Measurements from ENCODE around the gene MYH14. TPM values are rescaled to one million over a fixed set of nuclear protein-coding genes. Genes with fewer than 3 reads are reported as not detected.

The MYH14 gene
- total RNA-seq, 1 experiment from 2014 or later = 0.84 TPM

- ChIA-PET CTCF (interaction anchor here (0.7 to 1.8 kb wide), 4 partner anchors 11 to 75 kb away, joined by 3 to 19 read pairs (median 13); no protein-coding TSS in a partner anchor), POLR2A (ENCODE audit: low non-redundant PET) (no interaction called here)
- Histone ChIP-seq H3K27ac (ENCODE audit: low read depth, low read length, poor library complexity, severe bottlenecking) (no peak overlapping the region), H3K4me1 (ENCODE audit: insufficient read depth, low read length, poor library complexity, severe bottlenecking) (peaks cover 9% of the 10 kb centered on the region), H3K36me3 (ENCODE audit: insufficient read depth, low read length, poor library complexity, severe bottlenecking) (no peaks in the 10 kb centered on the region), H3K4me3 (ENCODE audit: low read depth, low read length, poor library complexity, severe bottlenecking) (no peak overlapping the region), H3K9me3 (ENCODE audit: low read depth, low read length, poor library complexity, severe bottlenecking) (no peaks in the 10 kb centered on the region), H3K27me3 (replicated peaks; ENCODE audit: insufficient read depth, low read depth, low read length, poor library complexity) (peaks cover 25% of the 10 kb centered on the region)
- BruUV-seq (replicated peaks) = no TSS peak
- intact Hi-C loops (cut with micrococcal nuclease; ENCODE audit: unreplicated experiment) = loop anchor here (2.0 kb wide), 1 partner anchor 75 kb away; no protein-coding TSS in a partner anchor
- 0 out of 2 replicates have a peak, but pooled peaks have one; percentile 10 for TF ChIP-seq CTCF (conservative IDR thresholded peaks at IDR 0.05; ENCODE audit: low read depth, low read length)
- TF ChIP-seq EZH2 (IDR thresholded peaks at IDR 0.05; ENCODE audit: borderline replicate concordance, low read depth, low read length, poor library complexity, severe bottlenecking) = no peak
- no peak for DNase-seq (ENCODE audit: low spot score)
These were observed 124.2 kb downstream of the MYH14 start for GRCh38 chr19:50327461-50328223.

GRCh38 chr19:50328224-50328872 lies 124.9 kb downstream of the MYH14 start:
- Histone ChIP-seq H3K27me3 (replicated peaks; ENCODE audit: insufficient read depth, low read depth, low read length, poor library complexity) (peaks cover 25% of the 10 kb centered on the region), H3K36me3 (ENCODE audit: insufficient read depth, low read length, poor library complexity, severe bottlenecking) (no peaks in the 10 kb centered on the region), H3K4me1 (ENCODE audit: insufficient read depth, low read length, poor library complexity, severe bottlenecking) (peaks cover 15% of the 10 kb centered on the region), H3K4me3 (ENCODE audit: low read depth, low read length, poor library complexity, severe bottlenecking) (peak overlapping the region; percentile 31), H3K9me3 (ENCODE audit: low read depth, low read length, poor library complexity, severe bottlenecking) (no peaks in the 10 kb centered on the region), H3K27ac (ENCODE audit: low read depth, low read length, poor library complexity, severe bottlenecking) (no peak overlapping the region)
- POLR2A ChIA-PET (ENCODE audit: low non-redundant PET) = interaction anchor here (0.5 to 0.7 kb wide), 4 partner anchors 14 to 876 kb away, joined by 4 to 12 read pairs (median 6); partner anchors contain the start of gene ALDH16A1
- CTCF ChIA-PET = interaction anchor here (0.6 to 1.8 kb wide), 10 partner anchors 11 to 209 kb away, joined by 3 to 19 read pairs (median 5); no protein-coding TSS in a partner anchor
- DNase-seq (ENCODE audit: low spot score) = peak; percentile 50
- intact Hi-C loops (cut with micrococcal nuclease; ENCODE audit: unreplicated experiment) = loop anchor here (2.0 kb wide), 1 partner anchor 76 kb away; no protein-coding TSS in a partner anchor
- BruUV-seq (replicated peaks) = no TSS peak
- no peak for TF ChIP-seq EZH2 (IDR thresholded peaks at IDR 0.05; ENCODE audit: borderline replicate concordance, low read depth, low read length, poor library complexity, severe bottlenecking)
- TF ChIP-seq CTCF (conservative IDR thresholded peaks at IDR 0.05; ENCODE audit: low read depth, low read length) = no peak; the same call in 1 of the 2 replicates

- Histone ChIP-seq H3K9me3 (ENCODE audit: low read depth, low read length, poor library complexity, severe bottlenecking) (no peaks in the 10 kb centered on the region), H3K27ac (ENCODE audit: low read depth, low read length, poor library complexity, severe bottlenecking) (no peak overlapping the region), H3K4me3 (ENCODE audit: low read depth, low read length, poor library complexity, severe bottlenecking) (peak overlapping the region; percentile 31), H3K27me3 (replicated peaks; ENCODE audit: insufficient read depth, low read depth, low read length, poor library complexity) (peaks cover 25% of the 10 kb centered on the region), H3K4me1 (ENCODE audit: insufficient read depth, low read length, poor library complexity, severe bottlenecking) (peaks cover 15% of the 10 kb centered on the region), H3K36me3 (ENCODE audit: insufficient read depth, low read length, poor library complexity, severe bottlenecking) (no peaks in the 10 kb centered on the region)
- CTCF ChIA-PET = interaction anchor here (0.5 to 1.8 kb wide), 10 partner anchors 10 to 689 kb away, joined by 3 to 19 read pairs (median 4); no protein-coding TSS in a partner anchor
- no peak for TF ChIP-seq CTCF (conservative IDR thresholded peaks at IDR 0.05; ENCODE audit: low read depth, low read length)
- TF ChIP-seq EZH2 (IDR thresholded peaks at IDR 0.05; ENCODE audit: borderline replicate concordance, low read depth, low read length, poor library complexity, severe bottlenecking) = no peak
- intact Hi-C loops (cut with micrococcal nuclease; ENCODE audit: unreplicated experiment) = loop anchor here (2.0 kb wide), 1 partner anchor 76 kb away; no protein-coding TSS in a partner anchor
- POLR2A ChIA-PET (ENCODE audit: low non-redundant PET) = interaction anchor here (0.5 to 0.7 kb wide), 3 partner anchors 46 to 876 kb away, joined by 4 to 12 read pairs (median 5); partner anchors contain the start of gene ALDH16A1
- DNase-seq (ENCODE audit: low spot score) = no peak
- BruUV-seq (replicated peaks) = no TSS peak
These were observed 125.4 kb downstream of the MYH14 start for GRCh38 chr19:50328873-50329145.

Data from A673 (cell line).